NCI-H1694 (cell line): Measurements from ENCODE around the gene URM1.
A peak's percentile ranks its signal among the peaks of the same experiment; 100 is the strongest.

Experiments
- DNase-seq: peaks from one replicate; lab custom pipeline; 2025; lab: John Stamatoyannopoulos, UW

URM1 gene

GRCh38 chr9:128429513-128430086 is 58.4 kb downstream of the URM1 start:
- peak; percentile 66 for DNase-seq

GRCh38 chr9:128431207-128431606 is 60.0 kb downstream of the URM1 start:
- no peak for DNase-seq

GRCh38 chr9:128434340-128434739 is 63.2 kb downstream of the URM1 start:
- no peak for DNase-seq

GRCh38 chr9:128435611-128436010 is 64.4 kb downstream of the URM1 start:
- DNase-seq, result no peak

GRCh38 chr9:128438343-128439109 is 67.4 kb downstream of the URM1 start:
- DNase-seq, result peak; percentile 66

GRCh38 chr9:128439273-128439672 is 68.1 kb downstream of the URM1 start:
- DNase-seq, result no peak
